NCI-H345 treated with DMSO at 0.1 percent for 48 hours (cell line): ENCODE measurements around the gene REXO1.
"Not testable (repeated sequence)": the region's sequence is repeated elsewhere in the genome, so short reads cannot be mapped to it uniquely, and the experiment has no call there.

Experiments used
- DNase-seq: peaks from one replicate; lab custom pipeline; 2025; ENCODE audit not compliant: unreplicated experiment; lab: John Stamatoyannopoulos, UW

REXO1 gene, protein sequence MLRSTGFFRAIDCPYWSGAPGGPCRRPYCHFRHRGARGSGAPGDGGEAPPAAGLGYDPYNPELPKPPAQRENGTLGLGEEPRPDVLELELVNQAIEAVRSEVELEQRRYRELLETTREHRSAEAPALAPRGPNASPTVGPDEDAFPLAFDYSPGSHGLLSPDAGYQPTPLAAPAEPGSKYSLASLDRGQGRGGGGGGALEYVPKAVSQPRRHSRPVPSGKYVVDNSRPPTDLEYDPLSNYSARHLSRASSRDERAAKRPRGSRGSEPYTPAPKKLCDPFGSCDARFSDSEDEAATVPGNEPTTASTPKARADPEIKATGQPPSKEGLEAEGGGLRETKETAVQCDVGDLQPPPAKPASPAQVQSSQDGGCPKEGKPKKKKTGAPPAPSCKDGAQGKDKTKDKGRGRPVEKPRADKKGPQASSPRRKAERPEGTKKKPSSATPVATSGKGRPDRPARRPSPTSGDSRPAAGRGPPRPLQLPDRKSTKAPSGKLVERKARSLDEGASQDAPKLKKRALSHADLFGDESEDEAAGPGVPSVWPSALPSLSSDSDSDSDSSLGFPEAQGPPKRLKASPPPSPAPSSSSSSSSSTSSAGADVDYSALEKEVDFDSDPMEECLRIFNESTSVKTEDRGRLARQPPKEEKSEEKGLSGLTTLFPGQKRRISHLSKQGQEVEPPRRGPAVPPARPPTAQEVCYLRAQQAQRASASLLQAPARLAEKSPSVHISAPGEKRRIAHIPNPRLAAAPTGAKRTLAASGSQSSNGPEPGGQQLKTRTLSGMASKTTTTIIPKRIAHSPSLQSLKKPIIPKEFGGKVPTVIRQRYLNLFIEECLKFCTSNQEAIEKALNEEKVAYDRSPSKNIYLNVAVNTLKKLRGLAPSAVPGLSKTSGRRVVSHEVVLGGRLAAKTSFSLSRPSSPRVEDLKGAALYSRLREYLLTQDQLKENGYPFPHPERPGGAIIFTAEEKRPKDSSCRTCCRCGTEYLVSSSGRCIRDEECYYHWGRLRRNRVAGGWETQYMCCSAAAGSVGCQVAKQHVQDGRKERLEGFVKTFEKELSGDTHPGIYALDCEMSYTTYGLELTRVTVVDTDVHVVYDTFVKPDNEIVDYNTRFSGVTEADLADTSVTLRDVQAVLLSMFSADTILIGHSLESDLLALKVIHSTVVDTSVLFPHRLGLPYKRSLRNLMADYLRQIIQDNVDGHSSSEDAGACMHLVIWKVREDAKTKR

GRCh38 chr19:1848399-1849131 lies at the start of gene REXO1:
TSS of gene REXO1 (minus strand) at chr19:1848483. CDS start at chr19:1848358, 125 bp downstream.
- DNase-seq, result peak; percentile 93

- no peak for DNase-seq
These were observed 48.2 kb upstream of the REXO1 start for GRCh38 chr19:1896508-1896907.

GRCh38 chr19:1893791-1894190 lies 45.5 kb upstream of the REXO1 start:
- no peak for DNase-seq

DNA sequence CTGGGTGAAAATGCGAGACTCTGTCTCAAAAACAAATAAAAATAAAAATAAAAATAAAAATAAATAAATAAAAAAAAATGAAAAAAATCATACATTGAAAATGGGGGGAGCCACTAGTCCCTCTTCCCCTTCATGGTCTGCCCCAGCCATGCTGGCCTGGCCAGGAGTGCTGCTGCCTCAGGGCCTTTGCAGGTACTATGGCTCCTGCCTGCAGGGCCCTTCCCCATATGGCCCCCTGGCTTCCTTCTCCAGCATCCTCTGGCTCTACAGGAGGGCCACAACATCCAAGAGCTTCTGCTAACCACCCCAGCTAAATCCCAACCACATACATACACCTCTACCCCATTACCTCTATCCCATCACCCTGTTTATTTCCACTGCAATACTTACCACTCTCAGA lies 41.6 kb upstream of the REXO1 start:
- DNase-seq, result no peak

- DNase-seq, result no peak
These were observed 40.1 kb upstream of the REXO1 start for GRCh38 chr19:1888385-1888784.

DNA sequence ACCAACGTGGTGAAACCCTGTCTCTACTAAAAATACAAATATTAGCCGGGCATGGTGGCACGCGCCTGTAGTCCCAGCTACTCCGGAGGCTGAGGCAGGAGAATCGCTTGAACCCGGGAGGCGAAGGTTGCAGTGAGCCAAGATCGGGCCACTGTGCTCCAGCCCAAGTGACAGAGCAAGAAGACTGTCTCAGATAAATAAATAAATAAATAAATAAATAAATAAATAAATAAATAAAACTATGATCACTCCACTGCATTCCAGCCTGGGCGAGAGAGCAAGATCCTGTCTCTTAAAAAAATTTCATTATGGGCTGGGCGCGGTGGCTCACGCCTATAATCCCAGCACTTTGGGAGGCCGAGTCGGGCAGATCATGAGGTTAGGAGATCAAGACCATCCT lies 38.1 kb upstream of the REXO1 start:
- DNase-seq, result not testable (repeated sequence)

GRCh38 chr19:1885398-1886119 lies 37.3 kb upstream of the REXO1 start, which contains the start of gene ABHD17A:
TSS of gene ABHD17A (minus strand) at chr19:1885496. CDS start at chr19:1881566, 3,930 bp downstream.
- DNase-seq, result peak; percentile 83

DNA sequence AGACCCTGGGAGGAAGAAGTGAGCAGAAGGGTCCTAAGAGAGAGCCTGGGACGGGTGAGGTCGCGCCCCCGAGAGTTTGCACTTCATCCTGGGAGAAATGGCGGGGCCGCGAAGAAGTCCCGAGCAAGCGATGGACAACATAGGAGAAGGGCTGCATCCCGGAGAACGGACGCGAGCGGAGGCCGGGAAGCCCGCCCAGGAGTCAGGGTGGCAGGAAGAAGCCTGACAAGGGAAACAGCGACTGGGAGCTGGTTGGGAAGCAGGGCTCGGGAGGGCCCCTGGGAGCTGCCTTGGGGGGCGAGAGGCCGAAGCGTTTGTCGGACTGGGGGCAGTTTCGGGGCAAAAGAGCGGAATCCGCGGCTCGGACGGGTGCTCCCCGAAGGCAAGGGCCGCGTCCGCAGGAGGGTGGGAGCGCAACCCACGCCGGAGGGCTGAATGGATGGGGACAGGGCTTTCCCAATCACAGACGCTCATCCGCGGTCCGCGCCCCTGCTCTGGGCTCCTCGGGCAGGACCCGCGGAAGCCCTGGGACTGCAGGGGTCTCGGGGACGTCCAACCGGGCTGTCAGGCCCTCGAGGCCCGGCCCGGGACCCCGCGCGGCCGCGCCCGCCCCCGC lies 36.5 kb upstream of the REXO1 start:
- no peak for DNase-seq

DNA sequence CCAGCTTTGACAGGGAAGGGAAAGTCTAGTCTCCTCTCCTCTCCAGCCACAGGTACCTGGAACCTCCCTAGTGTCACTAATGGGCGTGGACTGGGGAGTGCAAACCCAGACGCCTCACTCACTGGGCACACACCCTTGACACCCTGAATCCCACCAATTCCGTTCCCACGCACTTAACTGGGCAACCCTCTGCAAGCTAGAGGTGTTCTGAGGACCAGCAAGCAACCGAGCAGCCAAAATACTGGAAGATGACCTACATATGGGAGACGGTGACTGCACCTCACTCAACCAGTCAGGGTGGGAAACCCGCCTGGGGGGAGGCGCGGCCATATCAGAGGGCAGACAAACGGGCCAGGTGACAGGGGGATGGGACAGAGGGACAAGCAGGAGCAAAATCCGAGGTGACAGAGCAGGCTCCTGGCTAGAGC lies 36.0 kb upstream of the REXO1 start:
- DNase-seq, result no peak

DNA sequence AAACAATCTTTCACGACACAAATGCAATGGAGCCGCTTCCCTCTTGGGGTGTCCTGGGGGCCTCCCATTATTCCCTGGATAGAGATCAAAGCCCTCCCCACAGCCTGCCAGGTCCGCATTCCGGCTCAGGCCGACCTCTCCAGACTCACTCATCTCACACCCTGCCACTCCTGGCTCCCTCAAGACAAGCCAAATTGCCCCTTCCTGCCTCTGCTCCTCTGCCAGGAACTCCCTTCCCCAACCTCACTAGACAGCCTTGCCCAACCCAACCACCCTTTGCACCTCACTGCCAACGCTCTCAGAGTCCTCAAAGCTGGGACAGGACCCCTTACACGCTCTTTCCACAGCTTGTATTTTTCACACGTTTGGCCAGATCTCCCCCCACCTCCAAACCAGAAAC lies 35.5 kb upstream of the REXO1 start:
- DNase-seq, result no peak

- no peak for DNase-seq
These were observed 34.8 kb upstream of the REXO1 start for GRCh38 chr19:1882786-1883692.

DNA sequence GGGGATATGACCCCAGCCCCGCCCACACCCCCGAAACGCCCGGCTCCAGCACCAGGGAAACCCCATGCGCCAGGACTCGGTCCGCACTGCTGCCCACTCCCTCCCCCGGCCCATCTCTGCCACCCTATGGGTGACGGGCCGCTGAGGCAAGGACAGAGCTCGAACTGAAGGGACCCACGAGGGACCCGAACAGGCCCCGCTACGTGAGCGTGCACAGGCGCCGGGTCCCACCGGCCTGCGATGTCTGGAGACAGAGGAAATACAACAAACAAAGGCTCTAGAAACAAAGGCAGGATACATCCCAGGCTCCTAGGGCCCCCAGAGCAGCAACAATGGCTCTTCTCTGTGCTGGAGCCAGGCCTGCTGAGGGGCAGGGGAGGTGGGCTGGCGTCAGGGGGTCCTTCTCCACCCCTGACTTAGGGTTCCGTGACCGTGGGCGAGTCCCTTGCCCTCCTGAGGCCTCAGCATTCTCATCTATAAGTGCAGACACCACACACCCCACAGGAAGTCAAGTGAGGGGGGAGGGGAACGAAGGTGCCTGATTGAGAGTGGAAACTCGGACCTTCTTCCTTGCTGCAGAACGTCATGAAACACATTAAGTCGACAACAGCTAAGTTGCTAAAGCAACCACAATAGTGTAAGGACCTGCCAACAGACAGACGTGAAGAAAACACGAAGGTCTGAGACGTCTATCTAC lies 34.0 kb upstream of the REXO1 start:
- no peak for DNase-seq

DNA sequence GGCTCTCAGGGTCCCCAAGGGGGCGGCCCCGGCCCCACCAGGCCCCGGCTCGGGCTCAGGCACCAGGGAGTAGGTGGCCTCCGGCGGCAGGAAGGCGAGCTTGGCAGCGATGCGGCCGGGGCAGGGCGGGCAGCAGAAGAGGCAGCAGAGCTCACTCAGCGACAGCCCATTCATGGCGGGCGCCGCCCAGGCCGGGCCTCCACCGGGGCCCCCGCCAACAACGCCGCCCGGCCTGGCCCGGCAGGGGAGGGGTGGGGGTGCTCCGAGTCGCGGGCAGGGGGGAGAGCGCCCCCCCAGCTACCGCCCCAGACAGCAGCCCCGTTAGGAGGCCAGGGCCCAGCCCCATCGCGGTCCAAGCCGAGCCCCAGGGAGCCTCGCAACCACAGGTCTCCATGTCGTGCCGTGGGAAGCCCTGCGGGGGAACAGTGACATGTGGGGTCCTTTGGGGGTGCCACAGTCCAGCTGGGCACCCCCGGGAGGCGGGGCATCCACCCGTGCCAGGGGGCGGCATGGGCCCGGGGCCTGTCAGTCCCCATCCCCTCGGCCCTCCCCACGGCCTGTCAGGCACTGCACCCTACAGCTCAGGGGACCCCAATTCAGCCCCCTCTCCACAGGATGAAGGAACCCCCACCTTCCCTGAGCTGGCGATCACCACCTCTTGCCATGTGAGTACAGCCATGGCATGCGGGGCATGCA lies 33.3 kb upstream of the REXO1 start:
- not testable (repeated sequence) for DNase-seq

DNA sequence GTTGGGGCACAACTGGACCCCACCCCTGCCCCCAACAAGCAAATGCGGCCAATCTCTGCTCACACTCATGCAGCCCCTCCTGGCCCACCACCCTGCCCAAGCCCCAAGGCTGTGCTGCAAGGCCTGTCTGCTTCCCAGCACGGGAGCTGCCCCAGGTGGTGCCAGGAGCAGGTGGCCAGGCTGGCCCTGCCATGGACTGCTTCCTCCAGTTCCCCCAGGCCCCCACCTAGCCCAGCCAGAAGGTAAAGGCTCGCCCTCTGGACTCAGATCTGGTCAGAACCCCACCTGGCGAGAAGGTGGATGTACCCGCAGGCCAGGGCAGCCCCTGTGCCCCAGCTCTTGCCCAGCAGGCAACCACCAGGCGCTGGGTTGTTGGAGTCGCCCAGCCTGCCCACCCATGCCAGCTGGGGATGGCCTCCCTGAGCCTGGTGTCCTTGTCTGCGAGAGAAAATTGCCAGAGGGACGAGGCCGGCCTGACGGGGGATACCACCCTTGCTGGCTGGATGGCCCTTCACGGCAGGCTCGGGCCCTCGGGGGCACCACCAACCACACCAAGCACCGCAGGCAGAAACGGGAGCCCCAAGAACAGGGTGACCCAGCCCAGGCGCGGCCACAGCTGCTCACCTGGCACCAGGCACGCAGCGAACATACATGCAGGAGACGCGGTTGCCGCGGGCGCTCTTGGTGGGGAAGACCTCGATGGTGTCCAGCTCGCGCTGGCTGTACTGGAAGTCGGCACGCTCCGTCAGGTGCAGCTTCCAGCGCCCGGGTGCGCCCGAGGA lies 32.5 kb upstream of the REXO1 start:
- no peak for DNase-seq

- DNase-seq, result not testable (repeated sequence)
These were observed 31.7 kb upstream of the REXO1 start for GRCh38 chr19:1879982-1880381.

GRCh38 chr19:1878583-1878982 lies 30.3 kb upstream of the REXO1 start:
- DNase-seq, result not testable (repeated sequence)
